GM23248 (cell line): ENCODE results near the gene TSPAN17. TPM values are rescaled to one million over a fixed set of nuclear protein-coding genes. Genes with fewer than 3 reads are reported as not detected.

Experiments
- DNase-seq: peaks from one replicate; pipeline ENCODE4 v3.0.0-alpha.2; 2015
- H2AFZ ChIP-seq: fragments of 200-600 bp; sonication (generic); 2 replicates; pipeline ENCODE4 v1.6.1; 2016; ENCODE audit warnings: antibody characterized with exemption
- H3F3A ChIP-seq: fragments of 200-600 bp; sonication (generic); 2 replicates; pipeline ENCODE4 v1.6.1; 2016; ENCODE audit warnings: mild to moderate bottlenecking, antibody characterized with exemption, mixed run types; ENCODE audit not compliant: insufficient read depth
- H3K27ac ChIP-seq: fragments of 200-600 bp; sonication (generic); 2 replicates; pipeline ENCODE4 v1.5.1; 2016; ENCODE audit warnings: mild to moderate bottlenecking
- H3K27me3 ChIP-seq: fragments of 200-600 bp; sonication (generic); replicated peaks from 2 replicates; pipeline ENCODE4 v1.6.1; 2016; ENCODE audit warnings: mild to moderate bottlenecking; ENCODE audit not compliant: insufficient read depth
- H3K36me3 ChIP-seq: fragments of 200-600 bp; sonication (generic); 2 replicates; pipeline ENCODE4 v1.6.1; 2016; ENCODE audit warnings: low read depth, mild to moderate bottlenecking
- H3K4me1 ChIP-seq: fragments of 200-600 bp; sonication (generic); 2 replicates; pipeline ENCODE4 v1.6.1; 2016; ENCODE audit warnings: mild to moderate bottlenecking; ENCODE audit not compliant: insufficient read depth
- H3K4me2 ChIP-seq: fragments of 200-600 bp; sonication (generic); one replicate; pipeline ENCODE4 v1.6.1; 2016; ENCODE audit warnings: mild to moderate bottlenecking; ENCODE audit not compliant: unreplicated experiment
- H3K4me3 ChIP-seq: fragments of 200-600 bp; sonication (generic); 2 replicates; pipeline ENCODE4 v1.5.1; 2016; ENCODE audit warnings: mild to moderate bottlenecking
- H3K79me2 ChIP-seq: fragments of 200-600 bp; sonication (generic); 2 replicates; pipeline ENCODE4 v1.6.1; 2016; ENCODE audit warnings: mild to moderate bottlenecking; ENCODE audit not compliant: insufficient read depth
- H3K9ac ChIP-seq: fragments of 200-600 bp; sonication (generic); 2 replicates; pipeline ENCODE4 v1.6.1; 2016; ENCODE audit warnings: mild to moderate bottlenecking
- H3K9me2 ChIP-seq: fragments of 200-600 bp; sonication (generic); 2 replicates; pipeline ENCODE4 v1.6.1; 2016; ENCODE audit warnings: mixed run types, mild to moderate bottlenecking, moderate library complexity; ENCODE audit not compliant: insufficient read depth
- H3K9me3 ChIP-seq: fragments of 200-600 bp; sonication (generic); one replicate; pipeline ENCODE4 v1.6.1; 2017; ENCODE audit warnings: low read depth
- H4K20me1 ChIP-seq: fragments of 200-600 bp; sonication (generic); 2 replicates; pipeline ENCODE4 v1.6.0; 2016; ENCODE audit not compliant: insufficient read depth
- EZH2 ChIP-seq: fragments of 200-600 bp; sonication (generic); IDR thresholded peaks from 2 replicates; pipeline ENCODE4 v1.6.1; 2018; ENCODE audit warnings: antibody characterized with exemption, mild to moderate bottlenecking; ENCODE audit not compliant: insufficient read depth, poor library complexity, severe bottlenecking
- EZH2phosphoT487 ChIP-seq: fragments of 200-600 bp; sonication (generic); IDR thresholded peaks from 2 replicates; pipeline ENCODE4 v1.6.1; 2018; ENCODE audit warnings: antibody characterized with exemption, moderate library complexity, mild to moderate bottlenecking, low read depth; ENCODE audit not compliant: insufficient read depth
- WGBS, 2 experiments: methylation state at CpG; one replicate each; pipeline ENCODE4 v1.1.6; 2015 to 2017; ENCODE audit warnings: low lambda C conversion rate in 2 of 2, low coverage in 1 of 2; ENCODE audit errors: missing lambda C conversion rate in 2 of 2; 5-methylcytosine and 5-hydroxymethylcytosine counted together
- in situ Hi-C: fragments of 300-500 bp; cut with MboI; formaldehyde crosslinking; loops from 2 replicates; pipeline ENCODE4 v1.15.0; 2020
- polyA plus RNA-seq: library from polyadenylated mRNA; unstranded; fragments of >200 nt; fragmentation: Nextera tagmentation; extraction: Ambion mirVana; gene quantifications from 2 replicates; pipeline ENCODE4 v1.2.1, GENCODE V29; 2016
- total RNA-seq: library from RNA; depleted of rRNA; stranded (reverse); fragments of >200 nt; shearing (Covaris generic); gene quantifications from 2 replicates; pipeline ENCODE4 v1.2.3, GENCODE V29; 2014

Gene TSPAN17
- total and polyA plus RNA-seq, 2 experiments from 2014 or later, result 29.9 to 41.2 TPM

GRCh38 chr5:176624938-176625337, 22.3 kb upstream of the TSPAN17 start:
- no peak overlapping the region for H3K4me3 ChIP-seq
- in situ Hi-C loops, result no loop called here
- no peaks in the 10 kb centered on the region for H3K9me3 ChIP-seq
- 50 to 53% methylated on average over 9 of the region's 9 CpGs for WGBS, 2 experiments
- H3K4me2 ChIP-seq, result no peak overlapping the region
- H3K9ac ChIP-seq, result no peak overlapping the region
- no peak overlapping the region for H3K27ac ChIP-seq
- no peaks in the 10 kb centered on the region for H3F3A ChIP-seq
- H3K36me3 ChIP-seq, result no peaks in the 10 kb centered on the region
- no peak overlapping the region for H2AFZ ChIP-seq
- peaks cover 21% of the 10 kb centered on the region for H3K27me3 ChIP-seq
- H4K20me1 ChIP-seq, result no peaks in the 10 kb centered on the region
- H3K4me1 ChIP-seq, result no peaks in the 10 kb centered on the region
- no peaks in the 10 kb centered on the region for H3K79me2 ChIP-seq
- TF ChIP-seq EZH2phosphoT487 (no peak), EZH2 (no peak)
- DNase-seq, result no peak
- H3K9me2 ChIP-seq, result no peaks in the 10 kb centered on the region

GRCh38 chr5:176625512-176625911, 21.8 kb upstream of the TSPAN17 start:
- H3F3A ChIP-seq, result no peaks in the 10 kb centered on the region
- no peaks in the 10 kb centered on the region for H3K9me3 ChIP-seq
- H2AFZ ChIP-seq, result no peak overlapping the region
- no peak overlapping the region for H3K4me3 ChIP-seq
- no peaks in the 10 kb centered on the region for H4K20me1 ChIP-seq
- H3K4me2 ChIP-seq, result no peak overlapping the region
- no peaks in the 10 kb centered on the region for H3K79me2 ChIP-seq
- no peak overlapping the region for H3K9ac ChIP-seq
- no peak for TF ChIP-seq EZH2
- TF ChIP-seq EZH2phosphoT487, result no peak
- H3K27me3 ChIP-seq, result peaks cover 22% of the 10 kb centered on the region
- no peak for DNase-seq
- H3K4me1 ChIP-seq, result no peaks in the 10 kb centered on the region
- H3K36me3 ChIP-seq, result no peaks in the 10 kb centered on the region
- no peaks in the 10 kb centered on the region for H3K9me2 ChIP-seq
- no peak overlapping the region for H3K27ac ChIP-seq
- in situ Hi-C loops, result no loop called here
- 65 to 79% methylated on average over 2 of the region's 2 CpGs for WGBS, 2 experiments

DNA sequence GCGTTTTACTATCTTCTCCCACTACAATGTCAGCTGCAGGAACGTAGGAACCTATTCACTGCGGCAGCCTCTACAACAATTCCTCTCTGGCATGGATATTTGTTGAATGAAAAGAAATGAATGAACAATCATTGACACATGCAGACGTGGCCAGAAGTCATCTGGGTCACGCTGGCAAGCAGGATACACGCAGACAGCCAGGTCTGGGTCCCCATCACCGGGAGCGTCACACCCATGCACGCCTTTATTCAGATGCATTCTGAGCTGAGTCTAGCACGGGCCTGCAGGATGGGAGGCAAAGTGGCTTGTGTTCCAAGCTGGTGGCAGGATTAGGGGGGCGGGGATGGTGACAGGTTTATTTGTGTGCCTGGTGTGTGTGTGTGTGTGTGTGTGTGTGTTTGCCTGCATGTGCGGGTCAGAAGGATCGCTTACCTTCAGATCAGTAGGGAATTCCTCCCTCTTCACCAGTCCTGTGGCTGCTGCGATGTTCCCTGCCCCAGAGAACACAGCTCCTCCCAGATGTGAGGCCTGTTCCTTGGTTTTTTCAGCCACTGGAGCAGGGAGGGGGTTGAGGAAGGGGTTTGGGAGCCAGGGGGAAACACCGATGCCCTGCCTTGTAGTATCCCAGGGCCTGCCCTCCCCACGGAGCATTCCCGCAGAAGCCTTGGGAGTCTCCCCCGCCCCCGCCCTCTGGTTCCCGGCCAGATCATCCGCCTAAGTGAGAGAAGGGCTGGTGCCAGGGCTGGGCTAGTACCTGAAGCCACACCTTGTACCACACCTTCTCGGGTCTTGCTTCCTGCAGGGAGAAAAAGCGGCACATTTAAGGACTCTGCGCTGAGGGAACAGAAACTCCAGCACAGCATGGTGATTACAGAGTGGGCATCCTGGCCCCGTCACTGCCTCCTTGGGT, 21.1 kb upstream of the TSPAN17 start:
- Histone ChIP-seq H3K4me2 (no peak overlapping the region), H2AFZ (no peak overlapping the region), H3K4me3 (no peak overlapping the region), H3K4me1 (no peaks in the 10 kb centered on the region), H3K27ac (no peak overlapping the region), H4K20me1 (no peaks in the 10 kb centered on the region), H3K36me3 (no peaks in the 10 kb centered on the region), H3K9ac (no peak overlapping the region), H3K9me2 (no peaks in the 10 kb centered on the region), H3K27me3 (peaks cover 29% of the 10 kb centered on the region), H3K79me2 (no peaks in the 10 kb centered on the region), H3F3A (no peaks in the 10 kb centered on the region), H3K9me3 (no peaks in the 10 kb centered on the region)
- WGBS, 2 experiments, result 48 to 49% methylated on average over 22 to 25 of the region's 25 CpGs
- TF ChIP-seq EZH2, result no peak
- no peak for TF ChIP-seq EZH2phosphoT487
- DNase-seq, result peak; percentile 14
- in situ Hi-C loops, result no loop called here

DNA sequence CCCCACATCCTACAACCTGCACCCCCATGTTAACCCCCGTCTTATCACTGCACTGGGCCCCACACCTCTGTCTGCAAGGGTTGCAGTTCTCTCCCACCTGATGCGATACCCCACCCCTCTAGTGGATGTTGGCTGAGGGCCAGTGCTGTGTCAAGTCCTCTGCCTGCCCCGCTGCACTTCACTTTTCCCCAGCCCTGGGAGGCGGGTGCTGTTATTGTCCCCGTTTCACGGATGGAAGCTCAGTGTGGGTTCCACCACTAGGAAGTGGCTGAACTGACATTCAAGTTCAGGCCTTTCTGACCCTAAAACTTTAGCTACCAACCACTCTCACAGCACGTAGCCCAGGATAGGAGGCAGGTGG, 20.4 kb upstream of the TSPAN17 start:
- TF ChIP-seq EZH2 (no peak), EZH2phosphoT487 (no peak)
- H3K9ac ChIP-seq, result no peak overlapping the region
- H3K4me2 ChIP-seq, result no peak overlapping the region
- no peaks in the 10 kb centered on the region for H3K79me2 ChIP-seq
- H3K36me3 ChIP-seq, result no peaks in the 10 kb centered on the region
- H4K20me1 ChIP-seq, result no peaks in the 10 kb centered on the region
- H2AFZ ChIP-seq, result no peak overlapping the region
- no peak overlapping the region for H3K27ac ChIP-seq
- no peak overlapping the region for H3K4me3 ChIP-seq
- peaks cover 35% of the 10 kb centered on the region for H3K27me3 ChIP-seq
- no peaks in the 10 kb centered on the region for H3K4me1 ChIP-seq
- in situ Hi-C loops, result no loop called here
- no peaks in the 10 kb centered on the region for H3F3A ChIP-seq
- H3K9me2 ChIP-seq, result no peaks in the 10 kb centered on the region
- WGBS, 2 experiments, result 80 to 84% methylated on average over 7 of the region's 7 CpGs
- DNase-seq, result no peak
- no peaks in the 10 kb centered on the region for H3K9me3 ChIP-seq
